Spleen (tissue), 11 donors: Measurements from ENCODE around the gene LRIG1. TPM values are rescaled to one million over a fixed set of nuclear protein-coding genes. Genes with fewer than 3 reads are reported as not detected.

Source experiments
- DNase-seq: peaks from one replicate; pipeline ENCODE4 v3.0.0-alpha.2; 2020
- H3K27ac ChIP-seq, 8 donors: fragments of 200-600 bp; sonication (generic) in 7 of 8; 1 replicate in 4 of 8; 2 replicates in 4 of 8; pipeline versions ENCODE4 v1.5.0 to v1.8.0; 2016 to 2021; ENCODE audit warnings: inconsistent platforms in 4 of 8, mild to moderate bottlenecking in 4 of 8, moderate library complexity in 1 of 8
- H3K27me3 ChIP-seq, 7 donors: fragments of 200-600 bp; sonication (generic) in 6 of 7; replicated peaks in 1 of 7; 1 replicate in 4 of 7; 2 replicates in 3 of 7; pipeline versions ENCODE4 v1.5.0 to v1.8.0; 2016 to 2021; ENCODE audit warnings: inconsistent platforms in 3 of 7, mild to moderate bottlenecking in 1 of 7
- H3K36me3 ChIP-seq, 6 donors: fragments of 200-600 bp; sonication (generic) in 5 of 6; 1 replicate in 4 of 6; 2 replicates in 2 of 6; pipeline versions ENCODE4 v1.5.0 to v1.8.0; 2016 to 2021; ENCODE audit warnings: inconsistent platforms in 2 of 6
- H3K4me1 ChIP-seq, 6 donors: fragments of 200-600 bp; sonication (generic) in 5 of 6; 1 replicate in 3 of 6; 2 replicates in 3 of 6; pipeline versions ENCODE4 v1.5.0 to v1.8.0; 2016 to 2021; ENCODE audit warnings: inconsistent platforms in 3 of 6
- H3K4me3 ChIP-seq, 8 donors: fragments of 200-600 bp; sonication (generic) in 7 of 8; 1 replicate in 4 of 8; 2 replicates in 4 of 8; pipeline versions ENCODE4 v1.5.0 to v1.8.0; 2016 to 2021; ENCODE audit warnings: inconsistent platforms in 4 of 8, mild to moderate bottlenecking in 4 of 8, moderate library complexity in 2 of 8
- H3K9me3 ChIP-seq, 8 donors: fragments of 200-600 bp; sonication (generic) in 7 of 8; 1 replicate in 4 of 8; 2 replicates in 4 of 8; pipeline versions ENCODE4 v1.5.0 to v1.8.0; 2016 to 2021; ENCODE audit warnings: inconsistent platforms in 4 of 8
- CTCF ChIP-seq, 11 experiments: fragments of 200-600 bp in 7 of 11; fragments of 450-650 bp in 4 of 11; sonication (generic) in 4 of 11; IDR thresholded peaks in 8 of 11; conservative IDR thresholded peaks in 3 of 11; 1 replicate in 7 of 11; 2 replicates in 4 of 11; pipeline versions ENCODE4 v1.4.0 to v1.8.0; 2016 to 2021; ENCODE audit warnings: antibody characterized with exemption in 11 of 11, inconsistent platforms in 4 of 11, mild to moderate bottlenecking in 1 of 11
- POLR2A ChIP-seq, 3 donors: fragments of 450-650 bp; IDR thresholded peaks; one replicate each; pipeline ENCODE4 v1.5.1; 2017; ENCODE audit warnings: antibody characterized with exemption in 3 of 3, mild to moderate bottlenecking in 1 of 3
- POLR2AphosphoS5 ChIP-seq, 3 donors: sonication (generic); formaldehyde crosslinking; IDR thresholded peaks; one replicate each; pipeline ENCODE4 v1.5.1; 2017; ENCODE audit warnings: antibody characterized with exemption in 3 of 3
- WGBS, 5 donors: extraction: QIAGEN DNeasy Blood & Tissue Kit in 3 of 5; methylation state at CpG; one replicate each; pipeline versions ENCODE4 v1.1.5 to v1.1.7; 2013 to 2018; 5-methylcytosine and 5-hydroxymethylcytosine counted together
- intact Hi-C: fragments of 100-400 bp; cut with DNase I; formaldehyde crosslinking; loops from one replicate; pipeline ENCODE4 v1.15.0; 2023; ENCODE audit warnings: low total_unique reads
- polyA plus RNA-seq, 3 donors: library from polyadenylated mRNA; stranded (reverse); fragments of 200-250 nt; gene quantifications; one replicate each; pipeline ENCODE4 v1.2.1, GENCODE V29; 2013
- total RNA-seq, 7 donors: library from RNA; depleted of rRNA in 3 of 7; stranded (reverse); fragments of >200 nt in 3 of 7; fragmentation: NEBNext Ultra II Directional in 4 of 7; extraction: Animal tissue kit (Norgen Biotek cat#: 25700) in 4 of 7; gene quantifications; one replicate each; pipeline versions ENCODE4 v1.1.0 to v1.2.1, GENCODE V29; 2016 to 2021
- donor health status: healthy with polysubstance abuse.
- donor health status: DM: no; HTN: no; CAD: no; lungs with moderate emphysema.
- donor health status: DM: no; HTN: no; CAD: no.
- donor health status: Bipolar disorder and iron deficiency.
- donor health status: healthy.
- donor health status: DM: no; HTN: no; CAD: no.
- donor health status: DM: yes; HTN: yes; CAD: no.

The LRIG1 gene
- total and polyA plus RNA-seq, 10 donors, result 5.9 to 19.7 (median 11.9) TPM

- peaks cover 6 to 45% (median 15%) of the 10 kb centered on the region in 6 donors for H3K4me1 ChIP-seq
- DNase-seq, result no peak
- H3K36me3 ChIP-seq, result no peaks in the 10 kb centered on the region
- WGBS, 5 donors, result 92 to 97% (median 95%) methylated on average over 8 to 10 of the region's 10 CpGs
- intact Hi-C loops, result no loop called here
- no peaks in the 10 kb centered on the region for H3K9me3 ChIP-seq
- TF ChIP-seq POLR2A (IDR thresholded peaks at IDR 0.05), result no peak
- no peak for TF ChIP-seq CTCF (IDR thresholded peaks at IDR 0.05 in 8 of 11, conservative IDR thresholded peaks at IDR 0.05 in 3 of 11)
- TF ChIP-seq POLR2AphosphoS5 (IDR thresholded peaks at IDR 0.05), result no peak
- no peaks in the 10 kb centered on the region for H3K27me3 ChIP-seq
- H3K27ac ChIP-seq, result no peak overlapping the region
- no peak overlapping the region for H3K4me3 ChIP-seq
Observed at GRCh38 chr3:66470956-66471686, 29.7 kb downstream of the LRIG1 start.

GRCh38 chr3:66470285-66470684 lies 30.5 kb downstream of the LRIG1 start:
- intact Hi-C loops, result no loop called here
- no peak overlapping the region for H3K27ac ChIP-seq
- H3K36me3 ChIP-seq, result no peaks in the 10 kb centered on the region
- H3K9me3 ChIP-seq, result no peaks in the 10 kb centered on the region
- no peak for DNase-seq
- TF ChIP-seq POLR2AphosphoS5 (IDR thresholded peaks at IDR 0.05) (no peak), CTCF (IDR thresholded peaks at IDR 0.05 in 8 of 11, conservative IDR thresholded peaks at IDR 0.05 in 3 of 11) (no peak), POLR2A (IDR thresholded peaks at IDR 0.05) (no peak)
- no peaks in the 10 kb centered on the region for H3K27me3 ChIP-seq
- WGBS, 5 donors, result 84 to 95% (median 93%) methylated on average over 5 of the region's 5 CpGs
- peaks cover 6 to 49% (median 15%) of the 10 kb centered on the region in 6 donors for H3K4me1 ChIP-seq
- H3K4me3 ChIP-seq, result no peak overlapping the region

GRCh38 chr3:66469220-66469640 lies 31.6 kb downstream of the LRIG1 start:
- intact Hi-C loops, result no loop called here
- Histone ChIP-seq H3K27ac (no peak overlapping the region), H3K4me1 (peaks cover 6 to 44% (median 15%) of the 10 kb centered on the region in 6 donors), H3K27me3 (no peaks in the 10 kb centered on the region), H3K4me3 (no peak overlapping the region), H3K36me3 (no peaks in the 10 kb centered on the region), H3K9me3 (no peaks in the 10 kb centered on the region)
- TF ChIP-seq CTCF (IDR thresholded peaks at IDR 0.05 in 8 of 11, conservative IDR thresholded peaks at IDR 0.05 in 3 of 11) (no peak), POLR2AphosphoS5 (IDR thresholded peaks at IDR 0.05) (no peak), POLR2A (IDR thresholded peaks at IDR 0.05) (no peak)
- WGBS, 5 donors, result 57 to 75% (median 74%) methylated on average over 4 of the region's 4 CpGs
- DNase-seq, result no peak

GRCh38 chr3:66467996-66468735 lies 32.7 kb downstream of the LRIG1 start:
- intact Hi-C loops, result no loop called here
- TF ChIP-seq POLR2A (IDR thresholded peaks at IDR 0.05) (no peak), POLR2AphosphoS5 (IDR thresholded peaks at IDR 0.05) (no peak), CTCF (IDR thresholded peaks at IDR 0.05 in 8 of 11, conservative IDR thresholded peaks at IDR 0.05 in 3 of 11) (no peak)
- Histone ChIP-seq H3K9me3 (no peaks in the 10 kb centered on the region), H3K36me3 (no peaks in the 10 kb centered on the region), H3K4me3 (no peak overlapping the region), H3K4me1 (peaks cover 5 to 34% (median 11%) of the 10 kb centered on the region in 6 donors), H3K27ac (no peak overlapping the region), H3K27me3 (no peaks in the 10 kb centered on the region)
- no peak for DNase-seq
- WGBS, 5 donors, result 55 to 73% (median 66%) methylated on average over 10 of the region's 10 CpGs
